GM23248 (cell line): ENCODE measurements around the gene NIPA2. TPM values are rescaled to one million over a fixed set of nuclear protein-coding genes. Genes with fewer than 3 reads are reported as not detected.

ENCODE experiments used
- DNase-seq: peaks from one replicate; pipeline ENCODE4 v3.0.0-alpha.2; 2015
- H2AFZ ChIP-seq: fragments of 200-600 bp; sonication (generic); 2 replicates; pipeline ENCODE4 v1.6.1; 2016; ENCODE audit warnings: antibody characterized with exemption
- H3F3A ChIP-seq: fragments of 200-600 bp; sonication (generic); 2 replicates; pipeline ENCODE4 v1.6.1; 2016; ENCODE audit warnings: mild to moderate bottlenecking, antibody characterized with exemption, mixed run types; ENCODE audit not compliant: insufficient read depth
- H3K27ac ChIP-seq: fragments of 200-600 bp; sonication (generic); 2 replicates; pipeline ENCODE4 v1.5.1; 2016; ENCODE audit warnings: mild to moderate bottlenecking
- H3K27me3 ChIP-seq: fragments of 200-600 bp; sonication (generic); replicated peaks from 2 replicates; pipeline ENCODE4 v1.6.1; 2016; ENCODE audit warnings: mild to moderate bottlenecking; ENCODE audit not compliant: insufficient read depth
- H3K36me3 ChIP-seq: fragments of 200-600 bp; sonication (generic); 2 replicates; pipeline ENCODE4 v1.6.1; 2016; ENCODE audit warnings: low read depth, mild to moderate bottlenecking
- H3K4me1 ChIP-seq: fragments of 200-600 bp; sonication (generic); 2 replicates; pipeline ENCODE4 v1.6.1; 2016; ENCODE audit warnings: mild to moderate bottlenecking; ENCODE audit not compliant: insufficient read depth
- H3K4me2 ChIP-seq: fragments of 200-600 bp; sonication (generic); one replicate; pipeline ENCODE4 v1.6.1; 2016; ENCODE audit warnings: mild to moderate bottlenecking; ENCODE audit not compliant: unreplicated experiment
- H3K4me3 ChIP-seq: fragments of 200-600 bp; sonication (generic); 2 replicates; pipeline ENCODE4 v1.5.1; 2016; ENCODE audit warnings: mild to moderate bottlenecking
- H3K79me2 ChIP-seq: fragments of 200-600 bp; sonication (generic); 2 replicates; pipeline ENCODE4 v1.6.1; 2016; ENCODE audit warnings: mild to moderate bottlenecking; ENCODE audit not compliant: insufficient read depth
- H3K9ac ChIP-seq: fragments of 200-600 bp; sonication (generic); 2 replicates; pipeline ENCODE4 v1.6.1; 2016; ENCODE audit warnings: mild to moderate bottlenecking
- H3K9me2 ChIP-seq: fragments of 200-600 bp; sonication (generic); 2 replicates; pipeline ENCODE4 v1.6.1; 2016; ENCODE audit warnings: mixed run types, mild to moderate bottlenecking, moderate library complexity; ENCODE audit not compliant: insufficient read depth
- H3K9me3 ChIP-seq: fragments of 200-600 bp; sonication (generic); one replicate; pipeline ENCODE4 v1.6.1; 2017; ENCODE audit warnings: low read depth
- H4K20me1 ChIP-seq: fragments of 200-600 bp; sonication (generic); 2 replicates; pipeline ENCODE4 v1.6.0; 2016; ENCODE audit not compliant: insufficient read depth
- EZH2 ChIP-seq: fragments of 200-600 bp; sonication (generic); IDR thresholded peaks from 2 replicates; pipeline ENCODE4 v1.6.1; 2018; ENCODE audit warnings: antibody characterized with exemption, mild to moderate bottlenecking; ENCODE audit not compliant: insufficient read depth, poor library complexity, severe bottlenecking
- EZH2phosphoT487 ChIP-seq: fragments of 200-600 bp; sonication (generic); IDR thresholded peaks from 2 replicates; pipeline ENCODE4 v1.6.1; 2018; ENCODE audit warnings: antibody characterized with exemption, moderate library complexity, mild to moderate bottlenecking, low read depth; ENCODE audit not compliant: insufficient read depth
- WGBS, 2 experiments: methylation state at CpG; one replicate each; pipeline ENCODE4 v1.1.6; 2015 to 2017; ENCODE audit warnings: low lambda C conversion rate in 2 of 2, low coverage in 1 of 2; ENCODE audit errors: missing lambda C conversion rate in 2 of 2; 5-methylcytosine and 5-hydroxymethylcytosine counted together
- in situ Hi-C: fragments of 300-500 bp; cut with MboI; formaldehyde crosslinking; loops from 2 replicates; pipeline ENCODE4 v1.15.0; 2020
- polyA plus RNA-seq: library from polyadenylated mRNA; unstranded; fragments of >200 nt; fragmentation: Nextera tagmentation; extraction: Ambion mirVana; gene quantifications from 2 replicates; pipeline ENCODE4 v1.2.1, GENCODE V29; 2016
- total RNA-seq: library from RNA; depleted of rRNA; stranded (reverse); fragments of >200 nt; shearing (Covaris generic); gene quantifications from 2 replicates; pipeline ENCODE4 v1.2.3, GENCODE V29; 2014

The NIPA2 gene
- total and polyA plus RNA-seq, 2 experiments from 2014 or later, result 74.9 to 100 TPM

DNA sequence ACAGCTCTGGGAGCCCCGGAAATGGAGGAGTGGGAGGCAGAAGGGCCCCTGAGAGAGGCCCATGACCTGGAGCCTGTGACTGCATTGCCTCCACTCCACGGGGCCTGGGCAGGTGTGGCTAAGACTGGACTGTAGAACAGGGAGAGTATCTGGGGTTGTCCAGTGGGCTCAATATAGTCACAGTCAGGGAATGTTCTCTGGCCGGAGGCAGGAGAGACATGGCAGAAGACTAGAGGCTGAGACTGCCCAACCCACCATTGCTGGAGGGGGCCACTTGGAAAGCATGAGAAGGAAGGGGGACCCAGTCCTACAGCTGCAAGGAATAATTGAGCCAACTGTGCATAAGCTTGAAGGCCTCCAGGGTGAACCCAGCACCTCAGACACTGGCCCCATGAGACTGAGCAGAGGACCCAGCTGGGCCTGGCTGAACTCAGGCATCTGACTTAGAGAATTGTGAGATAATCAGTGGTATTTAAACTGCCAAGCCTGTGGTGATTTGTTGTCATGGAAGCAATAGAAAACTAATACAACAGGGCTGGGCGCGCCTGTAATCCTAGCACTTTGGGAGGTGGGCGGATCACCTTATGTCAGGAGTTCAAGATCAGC is 33.1 kb downstream of the NIPA2 start:
- Histone ChIP-seq H4K20me1 (no peaks in the 10 kb centered on the region), H3K79me2 (peaks cover 9% of the 10 kb centered on the region; the same call in 1 of the 2 replicates), H3F3A (peaks cover 21% of the 10 kb centered on the region), H3K36me3 (peaks cover 65% of the 10 kb centered on the region), H3K9me2 (no peaks in the 10 kb centered on the region), H3K27me3 (no peaks in the 10 kb centered on the region), H3K27ac (no peak overlapping the region), H2AFZ (no peak overlapping the region), H3K4me1 (peaks cover 10% of the 10 kb centered on the region; the same call in 1 of the 2 replicates), H3K9ac (no peak overlapping the region), H3K9me3 (no peaks in the 10 kb centered on the region), H3K4me2 (no peak overlapping the region), H3K4me3 (no peak overlapping the region)
- no peak for TF ChIP-seq EZH2
- no peak for TF ChIP-seq EZH2phosphoT487
- in situ Hi-C loops, result no loop called here
- 84 to 87% methylated on average over 6 of the region's 6 CpGs for WGBS, 2 experiments
- no peak for DNase-seq

- Histone ChIP-seq H3K27ac (peak overlapping the region; percentile 28), H2AFZ (no peak overlapping the region)
Observed at GRCh38 chr15:22872936-22873701, 34.7 kb downstream of the NIPA2 start.

GRCh38 chr15:22873841-22874240 is 35.4 kb downstream of the NIPA2 start:
- no peaks in the 10 kb centered on the region for H3K27me3 ChIP-seq
- H3K27ac ChIP-seq, result no peak overlapping the region
- H2AFZ ChIP-seq, result no peak overlapping the region
- no peak overlapping the region for H3K4me3 ChIP-seq
- no peak overlapping the region for H3K4me2 ChIP-seq
- peaks cover 10% of the 10 kb centered on the region; the same call in 1 of the 2 replicates for H3K4me1 ChIP-seq
- H3K79me2 ChIP-seq, result 0 out of 2 replicates have a peak, but pooled peaks cover 3% of the 10 kb centered on the region
- H3K9me3 ChIP-seq, result no peaks in the 10 kb centered on the region
- H3F3A ChIP-seq, result peaks cover 16% of the 10 kb centered on the region
- WGBS, 2 experiments, result 93 to 97% methylated on average over 9 of the region's 9 CpGs
- H3K9me2 ChIP-seq, result no peaks in the 10 kb centered on the region
- peaks cover 42% of the 10 kb centered on the region for H3K36me3 ChIP-seq
- no peak overlapping the region for H3K9ac ChIP-seq
- no peak for DNase-seq
- in situ Hi-C loops, result no loop called here
- TF ChIP-seq EZH2phosphoT487 (no peak), EZH2 (no peak)
- no peaks in the 10 kb centered on the region for H4K20me1 ChIP-seq

More at GRCh38 chr15:22872936-22873701, 34.7 kb downstream of the NIPA2 start:
- no peaks in the 10 kb centered on the region for H3K27me3 ChIP-seq
- 62 to 68% methylated on average over 15 to 17 of the region's 17 CpGs for WGBS, 2 experiments
- H3K4me3 ChIP-seq, result no peak overlapping the region
- no peaks in the 10 kb centered on the region for H3K9me3 ChIP-seq
- in situ Hi-C loops, result no loop called here
- peaks cover 16% of the 10 kb centered on the region for H3F3A ChIP-seq
- TF ChIP-seq EZH2 (no peak), EZH2phosphoT487 (no peak)
- no peaks in the 10 kb centered on the region for H4K20me1 ChIP-seq
- peaks cover 50% of the 10 kb centered on the region for H3K36me3 ChIP-seq
- H3K9ac ChIP-seq, result no peak overlapping the region
- peaks cover 10% of the 10 kb centered on the region; the same call in 1 of the 2 replicates for H3K4me1 ChIP-seq
- no peak overlapping the region for H3K4me2 ChIP-seq
- DNase-seq, result peak; percentile 56
- H3K9me2 ChIP-seq, result no peaks in the 10 kb centered on the region
- 0 out of 2 replicates have a peak, but pooled peaks cover 3% of the 10 kb centered on the region for H3K79me2 ChIP-seq

GRCh38 chr15:22874256-22874655 is 35.8 kb downstream of the NIPA2 start:
- H3K9ac ChIP-seq, result no peak overlapping the region
- no peaks in the 10 kb centered on the region for H3K9me2 ChIP-seq
- 93 to 95% methylated on average over 8 of the region's 8 CpGs for WGBS, 2 experiments
- TF ChIP-seq EZH2 (no peak), EZH2phosphoT487 (no peak)
- no peaks in the 10 kb centered on the region for H3K27me3 ChIP-seq
- no peak overlapping the region for H3K4me2 ChIP-seq
- DNase-seq, result no peak
- H3K4me3 ChIP-seq, result no peak overlapping the region
- H3K36me3 ChIP-seq, result peaks cover 40% of the 10 kb centered on the region
- no peaks in the 10 kb centered on the region for H3K9me3 ChIP-seq
- no peak overlapping the region for H2AFZ ChIP-seq
- peaks cover 16% of the 10 kb centered on the region for H3F3A ChIP-seq
- 0 out of 2 replicates have a peak, but pooled peaks cover 3% of the 10 kb centered on the region for H3K79me2 ChIP-seq
- no peaks in the 10 kb centered on the region for H4K20me1 ChIP-seq
- no peak overlapping the region for H3K27ac ChIP-seq
- in situ Hi-C loops, result no loop called here
- peaks cover 10% of the 10 kb centered on the region; the same call in 1 of the 2 replicates for H3K4me1 ChIP-seq
